ENCODE data around the gene TRIM45.

- TF ChIP-seq POLR2A (IDR thresholded peaks at IDR 0.05) = no peak
- no peak for TF ChIP-seq CTCF (IDR thresholded peaks at IDR 0.05)
- no peak for TF ChIP-seq POLR2AphosphoS5 (IDR thresholded peaks at IDR 0.05)
Measured at GRCh38 chr1:117127795-117128194, 6.2 kb upstream of the TRIM45 start.

All from breast epithelium (tissue), 3 donors.